Measurements from ENCODE around the gene SPP2.

SPP2 gene

DNA sequence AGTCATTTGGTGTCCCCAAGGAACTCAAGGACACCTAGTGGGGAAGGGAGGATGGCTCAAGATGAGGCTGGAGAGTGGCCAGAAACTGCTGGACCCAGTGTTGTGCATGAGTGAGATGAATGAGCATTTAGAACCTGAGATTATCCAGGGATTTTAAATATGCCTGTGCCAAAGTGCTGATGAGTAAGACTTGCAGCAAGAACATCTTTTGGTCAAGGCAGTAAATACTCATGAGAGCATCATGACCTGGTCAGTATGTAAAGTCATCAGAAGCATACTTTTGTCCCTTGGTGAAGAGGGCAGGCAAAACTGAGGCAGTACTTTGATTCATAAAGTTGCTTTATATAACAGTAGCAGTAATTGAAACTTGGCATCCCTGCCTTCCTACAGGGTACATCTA lies 3.1 kb upstream of the SPP2 start:
- Histone ChIP-seq H3K9me3 (ENCODE audit: insufficient read depth, low read depth, low read length) (no peaks in the 10 kb centered on the region), H2AFZ (ENCODE audit: insufficient read depth, low read length, poor library complexity) (no peak overlapping the region), H3K36me3 (ENCODE audit: control insufficient read depth in 1 of 2, insufficient read depth in 2 of 2, low read length in 2 of 2) (no peaks in the 10 kb centered on the region), H3K14ac (ENCODE audit: low read length) (no peak overlapping the region), H4K8ac (ENCODE audit: low read depth, low read length) (no peak overlapping the region), H4K12ac (ENCODE audit: low read depth, low read length) (no peak overlapping the region), H3K23ac (ENCODE audit: low read length) (no peak overlapping the region), H2BK120ac (ENCODE audit: insufficient read depth, low read length, poor library complexity) (no peak overlapping the region), H3K9ac (ENCODE audit: low read length) (no peak overlapping the region), H3K18ac (ENCODE audit: low read length) (no peak overlapping the region), H3K4ac (ENCODE audit: low read depth, low read length) (no peak overlapping the region), H3K27me3 (ENCODE audit: insufficient read depth, low read length) (no peaks in the 10 kb centered on the region), H4K91ac (ENCODE audit: low read depth, low read length) (no peak overlapping the region), H3K27ac (ENCODE audit: low read depth, low read length) (no peak overlapping the region), H3K4me1 (ENCODE audit: control insufficient read depth in 1 of 2, insufficient read depth in 2 of 2, low read length in 2 of 2) (no peaks in the 10 kb centered on the region), H3K79me1 (ENCODE audit: low read length) (no peaks in the 10 kb centered on the region), H3K4me3 (ENCODE audit: low read depth, low read length) (no peak overlapping the region), H2BK12ac (ENCODE audit: low read length) (no peak overlapping the region), H2BK5ac (ENCODE audit: low read depth, low read length, poor library complexity) (no peak overlapping the region), H2AK5ac (ENCODE audit: low read length) (no peak overlapping the region), H3K4me2 (ENCODE audit: low read length) (no peak overlapping the region), H3K79me2 (ENCODE audit: control insufficient read depth, insufficient read depth, low read length, poor library complexity) (no peaks in the 10 kb centered on the region)
- no peak for DNase-seq

DNA sequence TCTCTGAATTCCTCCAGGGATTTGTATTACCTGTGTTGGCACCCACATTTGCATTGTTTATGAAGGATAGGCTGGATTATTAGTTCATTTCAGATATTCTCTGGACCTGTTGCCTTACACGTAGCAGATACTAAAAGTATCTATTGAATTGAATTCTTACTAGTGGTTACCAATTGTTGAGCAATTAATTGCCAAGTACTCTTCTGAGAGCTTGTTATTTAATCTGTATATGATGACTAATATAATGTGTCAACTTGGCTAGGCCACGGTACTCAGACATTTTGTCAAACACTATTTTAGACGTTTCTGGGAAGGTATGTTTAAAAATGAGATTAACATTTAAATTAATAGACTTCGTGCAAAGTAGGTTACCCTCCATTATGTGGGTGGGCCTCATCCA lies 2.5 kb upstream of the SPP2 start:
- Histone ChIP-seq H3K27me3 (ENCODE audit: insufficient read depth, low read length) (no peaks in the 10 kb centered on the region), H2AFZ (ENCODE audit: insufficient read depth, low read length, poor library complexity) (no peak overlapping the region), H2AK5ac (ENCODE audit: low read length) (no peak overlapping the region), H3K4ac (ENCODE audit: low read depth, low read length) (no peak overlapping the region), H3K4me2 (ENCODE audit: low read length) (no peak overlapping the region), H3K36me3 (ENCODE audit: control insufficient read depth in 1 of 2, insufficient read depth in 2 of 2, low read length in 2 of 2) (no peaks in the 10 kb centered on the region), H4K8ac (ENCODE audit: low read depth, low read length) (no peak overlapping the region), H3K27ac (ENCODE audit: low read depth, low read length) (no peak overlapping the region), H3K9me3 (ENCODE audit: insufficient read depth, low read depth, low read length) (no peaks in the 10 kb centered on the region), H2BK120ac (ENCODE audit: insufficient read depth, low read length, poor library complexity) (no peak overlapping the region), H3K79me2 (ENCODE audit: control insufficient read depth, insufficient read depth, low read length, poor library complexity) (no peaks in the 10 kb centered on the region), H2BK12ac (ENCODE audit: low read length) (no peak overlapping the region), H3K23ac (ENCODE audit: low read length) (no peak overlapping the region), H4K12ac (ENCODE audit: low read depth, low read length) (no peak overlapping the region), H2BK5ac (ENCODE audit: low read depth, low read length, poor library complexity) (no peak overlapping the region), H3K14ac (ENCODE audit: low read length) (no peak overlapping the region), H3K79me1 (ENCODE audit: low read length) (no peaks in the 10 kb centered on the region), H3K4me1 (ENCODE audit: control insufficient read depth in 1 of 2, insufficient read depth in 2 of 2, low read length in 2 of 2) (no peaks in the 10 kb centered on the region), H3K9ac (ENCODE audit: low read length) (no peak overlapping the region), H3K18ac (ENCODE audit: low read length) (no peak overlapping the region), H4K91ac (ENCODE audit: low read depth, low read length) (no peak overlapping the region), H3K4me3 (ENCODE audit: low read depth, low read length) (no peak overlapping the region)
- no peak for DNase-seq
- WGBS (ENCODE audit: extremely low coverage, insufficient coverage, insufficient read length), result no CpG with 5 or more reads among the region's 4 CpGs

- no CpG with 5 or more reads among the region's 4 CpGs for WGBS (ENCODE audit: extremely low coverage, insufficient coverage, insufficient read length)
- Histone ChIP-seq H2AK5ac (ENCODE audit: low read length) (no peak overlapping the region), H2BK12ac (ENCODE audit: low read length) (no peak overlapping the region)
Measured at GRCh38 chr2:234051374-234052070, 1.0 kb downstream of the SPP2 start.

GRCh38 chr2:234058881-234059280 lies 8.4 kb downstream of the SPP2 start:
- Histone ChIP-seq H3K36me3 (ENCODE audit: control insufficient read depth in 1 of 2, insufficient read depth in 2 of 2, low read length in 2 of 2) (no peaks in the 10 kb centered on the region), H3K4me3 (ENCODE audit: low read depth, low read length) (no peak overlapping the region), H3K4me1 (ENCODE audit: control insufficient read depth in 1 of 2, insufficient read depth in 2 of 2, low read length in 2 of 2) (no peaks in the 10 kb centered on the region), H2AFZ (ENCODE audit: insufficient read depth, low read length, poor library complexity) (no peak overlapping the region), H3K9ac (ENCODE audit: low read length) (no peak overlapping the region), H3K79me2 (ENCODE audit: control insufficient read depth, insufficient read depth, low read length, poor library complexity) (no peaks in the 10 kb centered on the region), H3K4me2 (ENCODE audit: low read length) (no peak overlapping the region), H2BK5ac (ENCODE audit: low read depth, low read length, poor library complexity) (no peak overlapping the region), H2BK120ac (ENCODE audit: insufficient read depth, low read length, poor library complexity) (no peak overlapping the region), H4K8ac (ENCODE audit: low read depth, low read length) (no peak overlapping the region), H3K27ac (ENCODE audit: low read depth, low read length) (no peak overlapping the region), H2AK5ac (ENCODE audit: low read length) (no peak overlapping the region), H3K18ac (ENCODE audit: low read length) (no peak overlapping the region), H3K4ac (ENCODE audit: low read depth, low read length) (no peak overlapping the region), H4K91ac (ENCODE audit: low read depth, low read length) (no peak overlapping the region), H3K27me3 (ENCODE audit: insufficient read depth, low read length) (no peaks in the 10 kb centered on the region), H3K79me1 (ENCODE audit: low read length) (no peaks in the 10 kb centered on the region), H3K9me3 (ENCODE audit: insufficient read depth, low read depth, low read length) (no peaks in the 10 kb centered on the region), H3K23ac (ENCODE audit: low read length) (no peak overlapping the region), H3K14ac (ENCODE audit: low read length) (no peak overlapping the region), H2BK12ac (ENCODE audit: low read length) (no peak overlapping the region), H4K12ac (ENCODE audit: low read depth, low read length) (no peak overlapping the region)
- DNase-seq, result no peak
- no CpG with 5 or more reads among the region's 4 CpGs for WGBS (ENCODE audit: extremely low coverage, insufficient coverage, insufficient read length)

More at GRCh38 chr2:234051374-234052070, 1.0 kb downstream of the SPP2 start:
- Histone ChIP-seq H3K18ac (ENCODE audit: low read length) (no peak overlapping the region), H3K27me3 (ENCODE audit: insufficient read depth, low read length) (no peaks in the 10 kb centered on the region), H4K91ac (ENCODE audit: low read depth, low read length) (no peak overlapping the region), H3K79me2 (ENCODE audit: control insufficient read depth, insufficient read depth, low read length, poor library complexity) (no peaks in the 10 kb centered on the region), H3K79me1 (ENCODE audit: low read length) (no peaks in the 10 kb centered on the region), H3K4ac (ENCODE audit: low read depth, low read length) (no peak overlapping the region), H3K36me3 (ENCODE audit: control insufficient read depth in 1 of 2, insufficient read depth in 2 of 2, low read length in 2 of 2) (no peaks in the 10 kb centered on the region), H4K12ac (ENCODE audit: low read depth, low read length) (no peak overlapping the region), H3K23ac (ENCODE audit: low read length) (peak overlapping the region; percentile 2), H4K8ac (ENCODE audit: low read depth, low read length) (no peak overlapping the region), H2BK5ac (ENCODE audit: low read depth, low read length, poor library complexity) (no peak overlapping the region), H3K4me3 (ENCODE audit: low read depth, low read length) (no peak overlapping the region), H3K4me1 (ENCODE audit: control insufficient read depth in 1 of 2, insufficient read depth in 2 of 2, low read length in 2 of 2) (no peaks in the 10 kb centered on the region), H3K4me2 (ENCODE audit: low read length) (no peak overlapping the region), H2AFZ (ENCODE audit: insufficient read depth, low read length, poor library complexity) (no peak overlapping the region), H2BK120ac (ENCODE audit: insufficient read depth, low read length, poor library complexity) (no peak overlapping the region), H3K14ac (ENCODE audit: low read length) (no peak overlapping the region), H3K27ac (ENCODE audit: low read depth, low read length) (no peak overlapping the region), H3K9me3 (ENCODE audit: insufficient read depth, low read depth, low read length) (no peaks in the 10 kb centered on the region), H3K9ac (ENCODE audit: low read length) (no peak overlapping the region)
- no peak for DNase-seq

Data from trophoblast cell (in vitro differentiated cells and primary cell).